ENCODE data around the gene LSM4.

Gene LSM4

DNA sequence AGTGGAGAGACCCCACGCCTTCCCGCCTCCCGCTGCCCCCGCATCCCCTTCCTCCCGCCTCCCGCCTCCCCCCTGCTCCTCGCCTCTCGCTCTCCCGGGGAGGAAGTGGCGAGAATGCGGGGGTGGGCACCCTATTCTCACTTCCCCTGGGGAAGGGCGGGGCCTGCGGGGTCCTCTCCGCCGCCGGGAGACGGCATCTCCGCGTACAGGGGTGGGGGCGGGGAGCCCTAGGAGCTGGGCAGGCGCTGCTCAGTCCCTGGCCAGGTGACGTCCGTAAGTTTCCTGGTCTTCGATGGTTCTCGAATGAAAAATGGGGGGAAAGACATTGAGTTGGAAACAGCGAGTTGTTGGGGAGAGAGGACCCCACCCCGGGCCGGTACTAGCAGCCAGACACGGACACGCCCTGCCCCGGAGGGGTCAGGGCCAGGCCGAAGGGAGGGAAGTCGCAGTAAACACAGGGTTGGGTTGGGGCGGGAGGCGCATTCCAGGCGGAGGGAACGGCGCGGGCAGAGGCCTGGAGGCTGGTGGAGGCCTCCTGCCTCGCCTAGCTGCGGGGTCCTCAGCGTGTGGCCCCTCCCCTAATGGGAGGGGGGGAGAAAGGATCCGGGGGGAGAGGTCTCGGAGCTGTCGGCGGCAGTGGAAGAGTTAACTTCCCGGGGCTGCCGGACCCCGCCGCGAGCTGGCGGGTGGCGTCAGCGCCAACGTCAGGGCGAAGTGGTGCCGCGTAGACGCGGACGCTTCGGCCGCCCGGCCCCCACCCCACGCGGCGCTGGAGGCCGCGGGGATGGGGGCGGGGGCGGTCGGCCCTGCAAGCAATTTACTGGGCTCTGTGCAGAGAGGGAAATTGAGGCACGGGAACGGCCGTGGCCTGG lies 31.1 kb downstream of the LSM4 start:
- Histone ChIP-seq H3K36me3 (ENCODE audit: control insufficient read depth in 2 of 2, insufficient read depth in 1 of 2, low read length in 2 of 2) (no peaks in the 10 kb centered on the region), H3K4me3 (ENCODE audit: low read depth, low read length) (peak overlapping the region; percentile 49), H3K27ac (ENCODE audit: extremely low read depth, low read depth, low read length) (peak overlapping the region; percentile 58), H3K4me1 (ENCODE audit: control insufficient read depth, insufficient read depth, low read length) (peaks cover 2% of the 10 kb centered on the region; the same call in 1 of the 2 replicates), H3K9me3 (ENCODE audit: control insufficient read depth, insufficient read depth, low read depth, low read length) (no peaks in the 10 kb centered on the region)
- ChIA-PET POLR2A (interaction anchor here (0.9 to 3.6 kb wide), 8 partner anchors 11 to 143 kb away, joined by 3 to 184 read pairs (median 9); partner anchors contain the start of genes JUND and LSM4), CTCF (interaction anchor here (1.0 to 2.8 kb wide), 5 partner anchors 10 to 96 kb away, joined by 3 to 22 read pairs (median 6); partner anchors contain the start of gene JUND)
- TF ChIP-seq, protein P1, sequence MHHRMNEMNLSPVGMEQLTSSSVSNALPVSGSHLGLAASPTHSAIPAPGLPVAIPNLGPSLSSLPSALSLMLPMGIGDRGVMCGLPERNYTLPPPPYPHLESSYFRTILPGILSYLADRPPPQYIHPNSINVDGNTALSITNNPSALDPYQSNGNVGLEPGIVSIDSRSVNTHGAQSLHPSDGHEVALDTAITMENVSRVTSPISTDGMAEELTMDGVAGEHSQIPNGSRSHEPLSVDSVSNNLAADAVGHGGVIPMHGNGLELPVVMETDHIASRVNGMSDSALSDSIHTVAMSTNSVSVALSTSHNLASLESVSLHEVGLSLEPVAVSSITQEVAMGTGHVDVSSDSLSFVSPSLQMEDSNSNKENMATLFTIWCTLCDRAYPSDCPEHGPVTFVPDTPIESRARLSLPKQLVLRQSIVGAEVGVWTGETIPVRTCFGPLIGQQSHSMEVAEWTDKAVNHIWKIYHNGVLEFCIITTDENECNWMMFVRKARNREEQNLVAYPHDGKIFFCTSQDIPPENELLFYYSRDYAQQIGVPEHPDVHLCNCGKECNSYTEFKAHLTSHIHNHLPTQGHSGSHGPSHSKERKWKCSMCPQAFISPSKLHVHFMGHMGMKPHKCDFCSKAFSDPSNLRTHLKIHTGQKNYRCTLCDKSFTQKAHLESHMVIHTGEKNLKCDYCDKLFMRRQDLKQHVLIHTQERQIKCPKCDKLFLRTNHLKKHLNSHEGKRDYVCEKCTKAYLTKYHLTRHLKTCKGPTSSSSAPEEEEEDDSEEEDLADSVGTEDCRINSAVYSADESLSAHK (tag by site-specific recombination; IDR thresholded peaks at IDR 0.05): no peak
- TF ChIP-seq, protein P2, sequence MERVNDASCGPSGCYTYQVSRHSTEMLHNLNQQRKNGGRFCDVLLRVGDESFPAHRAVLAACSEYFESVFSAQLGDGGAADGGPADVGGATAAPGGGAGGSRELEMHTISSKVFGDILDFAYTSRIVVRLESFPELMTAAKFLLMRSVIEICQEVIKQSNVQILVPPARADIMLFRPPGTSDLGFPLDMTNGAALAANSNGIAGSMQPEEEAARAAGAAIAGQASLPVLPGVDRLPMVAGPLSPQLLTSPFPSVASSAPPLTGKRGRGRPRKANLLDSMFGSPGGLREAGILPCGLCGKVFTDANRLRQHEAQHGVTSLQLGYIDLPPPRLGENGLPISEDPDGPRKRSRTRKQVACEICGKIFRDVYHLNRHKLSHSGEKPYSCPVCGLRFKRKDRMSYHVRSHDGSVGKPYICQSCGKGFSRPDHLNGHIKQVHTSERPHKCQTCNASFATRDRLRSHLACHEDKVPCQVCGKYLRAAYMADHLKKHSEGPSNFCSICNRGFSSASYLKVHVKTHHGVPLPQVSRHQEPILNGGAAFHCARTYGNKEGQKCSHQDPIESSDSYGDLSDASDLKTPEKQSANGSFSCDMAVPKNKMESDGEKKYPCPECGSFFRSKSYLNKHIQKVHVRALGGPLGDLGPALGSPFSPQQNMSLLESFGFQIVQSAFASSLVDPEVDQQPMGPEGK (tag by site-specific recombination; IDR thresholded peaks at IDR 0.05): peak; percentile 89
- TF ChIP-seq ZNF433 (tag by site-specific recombination; IDR thresholded peaks at IDR 0.05; ENCODE audit: low read depth) (no peak), ZNF223 (tag by site-specific recombination; IDR thresholded peaks at IDR 0.05) (no peak), ZFP69B (tag by site-specific recombination; IDR thresholded peaks at IDR 0.05) (peak; percentile 77), ZNF707 (tag by site-specific recombination; IDR thresholded peaks at IDR 0.05) (no peak), SETDB1 (IDR thresholded peaks at IDR 0.05; ENCODE audit: insufficient read length, low read length) (no peak), OVOL3 (tag by site-specific recombination; IDR thresholded peaks at IDR 0.05) (no peak), PRDM1 (tag by site-specific recombination; IDR thresholded peaks at IDR 0.05) (no peak), ZNF660 (tag by site-specific recombination; IDR thresholded peaks at IDR 0.05) (no peak), KLF1 (tag by site-specific recombination; IDR thresholded peaks at IDR 0.05) (peak; percentile 98), GLI2 (tag by site-specific recombination; IDR thresholded peaks at IDR 0.05; ENCODE audit: borderline replicate concordance, low read depth) (no peak), ZNF133 (tag by site-specific recombination; IDR thresholded peaks at IDR 0.05) (no peak), ZNF324 (tag by site-specific recombination; IDR thresholded peaks at IDR 0.05) (peak; percentile 88), ZSCAN16 (tag by site-specific recombination; IDR thresholded peaks at IDR 0.05) (no peak; the same call in 1 of the 2 replicates), ZNF843 (tag by site-specific recombination; IDR thresholded peaks at IDR 0.05) (no peak)
- TF ChIP-seq, protein P3, sequence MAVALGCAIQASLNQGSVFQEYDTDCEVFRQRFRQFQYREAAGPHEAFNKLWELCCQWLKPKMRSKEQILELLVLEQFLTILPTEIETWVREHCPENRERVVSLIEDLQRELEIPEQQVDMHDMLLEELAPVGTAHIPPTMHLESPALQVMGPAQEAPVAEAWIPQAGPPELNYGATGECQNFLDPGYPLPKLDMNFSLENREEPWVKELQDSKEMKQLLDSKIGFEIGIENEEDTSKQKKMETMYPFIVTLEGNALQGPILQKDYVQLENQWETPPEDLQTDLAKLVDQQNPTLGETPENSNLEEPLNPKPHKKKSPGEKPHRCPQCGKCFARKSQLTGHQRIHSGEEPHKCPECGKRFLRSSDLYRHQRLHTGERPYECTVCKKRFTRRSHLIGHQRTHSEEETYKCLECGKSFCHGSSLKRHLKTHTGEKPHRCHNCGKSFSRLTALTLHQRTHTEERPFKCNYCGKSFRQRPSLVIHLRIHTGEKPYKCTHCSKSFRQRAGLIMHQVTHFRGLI (tag by site-specific recombination; IDR thresholded peaks at IDR 0.05): no peak; the same call in 1 of the 2 replicates
- TF ChIP-seq, protein P4, sequence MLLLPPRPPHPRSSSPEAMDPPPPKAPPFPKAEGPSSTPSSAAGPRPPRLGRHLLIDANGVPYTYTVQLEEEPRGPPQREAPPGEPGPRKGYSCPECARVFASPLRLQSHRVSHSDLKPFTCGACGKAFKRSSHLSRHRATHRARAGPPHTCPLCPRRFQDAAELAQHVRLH (tag by site-specific recombination; IDR thresholded peaks at IDR 0.05): peak; percentile 36; the same call in 1 of the 2 replicates
- TF ChIP-seq, protein P5, sequence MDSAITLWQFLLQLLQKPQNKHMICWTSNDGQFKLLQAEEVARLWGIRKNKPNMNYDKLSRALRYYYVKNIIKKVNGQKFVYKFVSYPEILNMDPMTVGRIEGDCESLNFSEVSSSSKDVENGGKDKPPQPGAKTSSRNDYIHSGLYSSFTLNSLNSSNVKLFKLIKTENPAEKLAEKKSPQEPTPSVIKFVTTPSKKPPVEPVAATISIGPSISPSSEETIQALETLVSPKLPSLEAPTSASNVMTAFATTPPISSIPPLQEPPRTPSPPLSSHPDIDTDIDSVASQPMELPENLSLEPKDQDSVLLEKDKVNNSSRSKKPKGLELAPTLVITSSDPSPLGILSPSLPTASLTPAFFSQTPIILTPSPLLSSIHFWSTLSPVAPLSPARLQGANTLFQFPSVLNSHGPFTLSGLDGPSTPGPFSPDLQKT (IDR thresholded peaks at IDR 0.05; ENCODE audit: borderline replicate concordance, low read depth, low read length): no peak
- TF ChIP-seq, protein P6, sequence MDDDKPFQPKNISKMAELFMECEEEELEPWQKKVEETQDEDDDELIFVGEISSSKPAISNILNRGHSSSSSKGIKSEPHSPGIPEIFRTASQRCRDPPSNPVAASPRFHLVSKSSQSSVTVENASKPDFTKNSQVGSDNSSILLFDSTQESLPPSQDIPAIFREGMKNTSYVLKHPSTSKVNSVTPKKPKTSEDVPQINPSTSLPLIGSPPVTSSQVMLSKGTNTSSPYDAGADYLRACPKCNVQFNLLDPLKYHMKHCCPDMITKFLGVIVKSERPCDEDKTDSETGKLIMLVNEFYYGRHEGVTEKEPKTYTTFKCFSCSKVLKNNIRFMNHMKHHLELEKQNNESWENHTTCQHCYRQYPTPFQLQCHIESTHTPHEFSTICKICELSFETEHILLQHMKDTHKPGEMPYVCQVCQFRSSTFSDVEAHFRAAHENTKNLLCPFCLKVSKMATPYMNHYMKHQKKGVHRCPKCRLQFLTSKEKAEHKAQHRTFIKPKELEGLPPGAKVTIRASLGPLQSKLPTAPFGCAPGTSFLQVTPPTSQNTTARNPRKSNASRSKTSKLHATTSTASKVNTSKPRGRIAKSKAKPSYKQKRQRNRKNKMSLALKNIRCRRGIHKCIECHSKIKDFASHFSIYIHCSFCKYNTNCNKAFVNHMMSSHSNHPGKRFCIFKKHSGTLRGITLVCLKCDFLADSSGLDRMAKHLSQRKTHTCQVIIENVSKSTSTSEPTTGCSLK (tag by site-specific recombination; IDR thresholded peaks at IDR 0.05): no peak
- TF ChIP-seq, protein P7, sequence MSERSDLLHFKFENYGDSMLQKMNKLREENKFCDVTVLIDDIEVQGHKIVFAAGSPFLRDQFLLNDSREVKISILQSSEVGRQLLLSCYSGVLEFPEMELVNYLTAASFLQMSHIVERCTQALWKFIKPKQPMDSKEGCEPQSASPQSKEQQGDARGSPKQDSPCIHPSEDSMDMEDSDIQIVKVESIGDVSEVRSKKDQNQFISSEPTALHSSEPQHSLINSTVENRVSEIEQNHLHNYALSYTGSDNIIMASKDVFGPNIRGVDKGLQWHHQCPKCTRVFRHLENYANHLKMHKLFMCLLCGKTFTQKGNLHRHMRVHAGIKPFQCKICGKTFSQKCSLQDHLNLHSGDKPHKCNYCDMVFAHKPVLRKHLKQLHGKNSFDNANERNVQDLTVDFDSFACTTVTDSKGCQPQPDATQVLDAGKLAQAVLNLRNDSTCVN (tag by site-specific recombination; optimal IDR thresholded peaks at IDR 0.05): peak; percentile 68
